T-helper 2 cell treated with Interferon-gamma antibody and Interleukin-4, amounts not matched to agents 5 μg/mL and 100 μg/mL, for 36 hours (primary cell): ENCODE results near the gene POFUT2.
"Not testable (repeated sequence)": the region's sequence is repeated elsewhere in the genome, so short reads cannot be mapped to it uniquely, and the experiment has no call there.

Source experiments
- DNase-seq: peaks from one replicate; pipeline ENCODE4 v3.0.0; 2021; ENCODE audit warnings: low spot score
- H3K27ac Mint-ChIP-seq: one replicate; pipeline ENCODE4 v1.8.0; 2021; ENCODE audit warnings: mild to moderate bottlenecking, mixed read lengths
- H3K27me3 Mint-ChIP-seq: one replicate; pipeline ENCODE4 v1.8.0; 2021; ENCODE audit warnings: low read depth, mixed read lengths
- H3K36me3 Mint-ChIP-seq: one replicate; pipeline ENCODE4 v1.8.0; 2021; ENCODE audit warnings: low read depth, mixed read lengths
- H3K4me1 Mint-ChIP-seq: one replicate; pipeline ENCODE4 v1.8.0; 2021; ENCODE audit warnings: low read depth, mixed read lengths
- H3K4me3 Mint-ChIP-seq: one replicate; pipeline ENCODE4 v1.8.0; 2022; ENCODE audit warnings: mild to moderate bottlenecking, moderate library complexity, mixed read lengths
- H3K9me3 Mint-ChIP-seq: one replicate; pipeline ENCODE4 v1.8.0; 2021; ENCODE audit warnings: mixed read lengths

POFUT2 gene

GRCh38 chr21:45320261-45321025 lies 32.7 kb upstream of the POFUT2 start:
- no peaks in the 10 kb centered on the region for H3K36me3 Mint-ChIP-seq
- H3K4me3 Mint-ChIP-seq: no peak overlapping the region
- no peak overlapping the region for H3K27ac Mint-ChIP-seq
- no peaks in the 10 kb centered on the region for H3K9me3 Mint-ChIP-seq
- no peaks in the 10 kb centered on the region for H3K4me1 Mint-ChIP-seq
- no peak for DNase-seq
- H3K27me3 Mint-ChIP-seq: no peaks in the 10 kb centered on the region

- Mint-ChIP-seq H3K36me3 (no peaks in the 10 kb centered on the region), H3K9me3 (no peaks in the 10 kb centered on the region), H3K27me3 (peaks cover 4% of the 10 kb centered on the region), H3K4me3 (no peak overlapping the region), H3K4me1 (no peaks in the 10 kb centered on the region), H3K27ac (no peak overlapping the region)
- no peak for DNase-seq
These were observed 31.9 kb upstream of the POFUT2 start for GRCh38 chr21:45319461-45320211.

- Mint-ChIP-seq H3K36me3 (no peaks in the 10 kb centered on the region), H3K27me3 (peaks cover 10% of the 10 kb centered on the region), H3K4me1 (no peaks in the 10 kb centered on the region), H3K9me3 (no peaks in the 10 kb centered on the region), H3K27ac (no peak overlapping the region), H3K4me3 (no peak overlapping the region)
- no peak for DNase-seq
These were observed 31.1 kb upstream of the POFUT2 start for GRCh38 chr21:45318556-45319404.

GRCh38 chr21:45318146-45318555 lies 30.5 kb upstream of the POFUT2 start:
- Mint-ChIP-seq H3K27ac (no peak overlapping the region), H3K4me3 (no peak overlapping the region), H3K9me3 (no peaks in the 10 kb centered on the region), H3K36me3 (no peaks in the 10 kb centered on the region), H3K27me3 (peaks cover 10% of the 10 kb centered on the region), H3K4me1 (no peaks in the 10 kb centered on the region)
- no peak for DNase-seq

GRCh38 chr21:45317398-45318145 lies 29.9 kb upstream of the POFUT2 start:
- no peak overlapping the region for H3K4me3 Mint-ChIP-seq
- no peaks in the 10 kb centered on the region for H3K36me3 Mint-ChIP-seq
- H3K4me1 Mint-ChIP-seq: no peaks in the 10 kb centered on the region
- no peak for DNase-seq
- peaks cover 12% of the 10 kb centered on the region for H3K27me3 Mint-ChIP-seq
- no peaks in the 10 kb centered on the region for H3K9me3 Mint-ChIP-seq
- H3K27ac Mint-ChIP-seq: no peak overlapping the region

GRCh38 chr21:45316871-45317397 lies 29.2 kb upstream of the POFUT2 start:
- Mint-ChIP-seq H3K4me1 (no peaks in the 10 kb centered on the region), H3K4me3 (no peak overlapping the region), H3K27me3 (peaks cover 15% of the 10 kb centered on the region), H3K36me3 (no peaks in the 10 kb centered on the region), H3K27ac (no peak overlapping the region), H3K9me3 (no peaks in the 10 kb centered on the region)
- no peak for DNase-seq

- H3K4me3 Mint-ChIP-seq, H3K36me3 Mint-ChIP-seq, H3K4me1 Mint-ChIP-seq, H3K27ac Mint-ChIP-seq, H3K9me3 Mint-ChIP-seq, DNase-seq: not testable (repeated sequence)
- peaks cover 17% of the 10 kb centered on the region for H3K27me3 Mint-ChIP-seq
These were observed 28.2 kb upstream of the POFUT2 start for GRCh38 chr21:45315676-45316470.

GRCh38 chr21:45313682-45314081 lies 26.0 kb upstream of the POFUT2 start:
- H3K27me3 Mint-ChIP-seq: peaks cover 17% of the 10 kb centered on the region
- no peaks in the 10 kb centered on the region for H3K9me3 Mint-ChIP-seq
- H3K4me3 Mint-ChIP-seq: no peak overlapping the region
- H3K27ac Mint-ChIP-seq: no peak overlapping the region
- H3K4me1 Mint-ChIP-seq: no peaks in the 10 kb centered on the region
- DNase-seq: no peak
- H3K36me3 Mint-ChIP-seq: no peaks in the 10 kb centered on the region

- Mint-ChIP-seq H3K27ac (no peak overlapping the region), H3K4me1 (no peaks in the 10 kb centered on the region), H3K36me3 (no peaks in the 10 kb centered on the region), H3K9me3 (no peaks in the 10 kb centered on the region), H3K4me3 (no peak overlapping the region), H3K27me3 (peaks cover 17% of the 10 kb centered on the region)
- no peak for DNase-seq
These were observed 25.3 kb upstream of the POFUT2 start for GRCh38 chr21:45313015-45313414.

- H3K36me3 Mint-ChIP-seq: no peaks in the 10 kb centered on the region
- no peaks in the 10 kb centered on the region for H3K9me3 Mint-ChIP-seq
- DNase-seq: no peak
- H3K27ac Mint-ChIP-seq: no peak overlapping the region
- H3K4me1 Mint-ChIP-seq: no peaks in the 10 kb centered on the region
- H3K4me3 Mint-ChIP-seq: no peak overlapping the region
- peaks cover 17% of the 10 kb centered on the region for H3K27me3 Mint-ChIP-seq
These were observed 24.6 kb upstream of the POFUT2 start for GRCh38 chr21:45312296-45312695.

GRCh38 chr21:45310459-45310858 lies 22.8 kb upstream of the POFUT2 start:
- H3K27me3 Mint-ChIP-seq: peaks cover 17% of the 10 kb centered on the region
- DNase-seq: no peak

GRCh38 chr21:45309987-45310381 lies 22.3 kb upstream of the POFUT2 start:
- no peak overlapping the region for H3K4me3 Mint-ChIP-seq
- DNase-seq: no peak
- no peaks in the 10 kb centered on the region for H3K4me1 Mint-ChIP-seq
- H3K27me3 Mint-ChIP-seq: peaks cover 17% of the 10 kb centered on the region
- H3K9me3 Mint-ChIP-seq: no peaks in the 10 kb centered on the region
- H3K27ac Mint-ChIP-seq: no peak overlapping the region
- H3K36me3 Mint-ChIP-seq: no peaks in the 10 kb centered on the region

More at GRCh38 chr21:45310459-45310858, 22.8 kb upstream of the POFUT2 start:
- no peak overlapping the region for H3K27ac Mint-ChIP-seq
- no peaks in the 10 kb centered on the region for H3K36me3 Mint-ChIP-seq
- H3K9me3 Mint-ChIP-seq: no peaks in the 10 kb centered on the region
- no peak overlapping the region for H3K4me3 Mint-ChIP-seq
- no peaks in the 10 kb centered on the region for H3K4me1 Mint-ChIP-seq
